Inflammatory macrophage (primary cell): ENCODE results near the gene GCM1.

Experiments used
- DNase-seq, 2 donors: peaks; one replicate each; pipeline ENCODE4 v3.0.0-alpha.2; 2020 to 2022

GCM1 gene

DNA sequence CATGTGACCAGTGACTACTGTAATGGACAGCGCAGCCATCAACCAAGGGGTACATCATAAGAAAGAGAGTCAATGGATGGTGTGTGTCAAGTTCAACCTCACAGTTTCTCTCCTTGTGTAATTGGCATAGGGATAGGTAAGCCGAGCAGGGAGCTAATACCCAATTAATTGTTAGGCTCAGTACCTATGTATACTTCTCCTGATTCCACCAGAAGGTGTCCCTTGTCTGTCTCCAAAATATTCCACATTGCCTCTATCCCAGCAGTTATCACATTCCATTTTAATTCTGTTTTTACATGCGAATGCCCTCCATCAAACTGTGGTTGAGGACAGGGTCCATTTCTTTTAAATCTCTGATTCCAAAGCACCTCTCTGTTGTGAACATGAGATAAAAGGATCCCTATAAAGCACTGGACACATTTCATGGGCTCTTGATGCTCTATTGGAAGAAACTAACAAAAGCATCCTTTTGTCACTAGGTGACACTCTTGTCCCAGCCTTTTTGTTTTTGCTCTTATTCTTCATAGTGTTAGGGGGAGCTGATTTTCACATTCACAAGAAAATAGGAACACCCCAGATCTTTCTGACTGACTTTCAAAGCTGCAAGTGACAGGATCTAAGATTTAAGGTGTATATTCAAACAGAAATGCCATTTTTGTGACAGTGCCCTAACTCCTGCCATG lies 44.5 kb downstream of the GCM1 start:
- no peak for DNase-seq

DNA sequence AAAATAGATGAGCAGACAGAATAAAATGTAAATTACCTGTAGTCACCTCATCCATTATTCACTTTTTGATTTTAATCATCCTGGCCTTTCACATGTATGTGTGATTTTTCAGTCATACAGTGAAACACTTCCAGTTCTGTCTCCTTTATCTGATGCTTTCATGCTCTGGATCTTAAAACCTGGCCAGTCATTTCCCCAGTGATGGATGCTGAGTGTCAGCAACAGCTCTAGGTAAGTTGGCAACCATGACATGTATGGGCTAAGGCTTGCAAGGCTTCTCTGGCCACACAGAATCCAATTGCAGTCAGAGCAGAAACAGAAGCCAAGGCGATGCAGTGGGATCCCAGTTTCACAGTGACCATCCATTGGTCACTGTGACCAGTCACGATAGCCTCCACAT lies 47.6 kb downstream of the GCM1 start:
- DNase-seq: no peak

DNA sequence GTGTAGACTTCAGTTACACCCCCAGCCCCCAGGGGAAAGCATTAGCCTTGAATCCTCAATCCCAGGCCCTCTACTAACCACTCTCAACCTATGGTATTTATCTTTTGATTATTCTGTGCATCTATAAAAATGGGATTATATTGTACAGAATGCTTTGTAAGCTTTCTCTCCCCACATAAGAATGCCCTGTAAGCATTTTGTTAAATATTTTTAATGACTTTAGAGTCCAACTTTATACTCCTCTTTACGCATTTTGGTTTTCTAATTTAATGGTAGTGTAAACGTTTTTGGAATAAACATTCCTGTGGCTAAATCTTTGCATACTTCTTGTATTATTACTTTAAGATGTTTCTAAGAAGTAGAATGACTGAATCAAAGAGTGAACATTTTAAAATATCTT lies 48.1 kb downstream of the GCM1 start:
- no peak for DNase-seq

DNA sequence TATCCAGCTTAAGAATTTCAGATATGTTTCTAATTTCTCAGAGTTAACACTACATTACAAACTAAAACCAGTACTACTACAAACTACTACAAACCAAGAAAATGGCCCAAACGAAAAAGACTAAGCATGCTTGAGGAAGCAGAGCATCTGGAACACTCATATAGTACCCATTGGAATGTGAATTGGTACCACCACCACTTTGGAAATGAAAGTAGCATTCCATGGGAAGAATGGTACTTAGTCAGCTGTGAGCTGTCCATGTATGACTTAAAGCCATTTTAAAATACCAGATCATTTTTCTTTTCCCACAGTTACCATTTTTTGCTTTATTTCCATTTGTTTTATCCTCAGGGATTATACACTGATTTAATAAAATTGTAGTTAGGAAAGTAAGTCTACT lies 52.9 kb downstream of the GCM1 start:
- DNase-seq: no peak

GRCh38 chr6:53095270-53095669 lies 53.4 kb downstream of the GCM1 start:
- DNase-seq: no peak

DNA sequence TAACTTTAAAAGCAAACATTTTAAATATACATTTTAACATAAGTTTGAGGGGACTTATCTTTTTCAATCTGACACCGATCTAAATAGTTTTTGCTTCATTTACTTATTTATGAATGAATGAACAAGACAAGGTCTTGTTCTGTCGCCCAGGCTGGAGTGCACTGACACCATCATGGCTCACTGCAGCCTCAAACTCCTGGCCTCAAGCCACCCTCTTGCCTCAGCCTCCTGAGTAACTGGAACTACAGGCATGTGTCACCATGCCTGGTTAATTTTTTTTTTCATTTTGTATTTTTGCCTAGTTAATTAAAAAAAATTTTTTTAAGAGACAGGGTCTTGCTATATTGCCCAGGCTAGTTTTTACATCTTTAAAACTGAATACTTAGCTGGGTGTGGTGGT lies 58.1 kb downstream of the GCM1 start:
- no peak for DNase-seq

DNA sequence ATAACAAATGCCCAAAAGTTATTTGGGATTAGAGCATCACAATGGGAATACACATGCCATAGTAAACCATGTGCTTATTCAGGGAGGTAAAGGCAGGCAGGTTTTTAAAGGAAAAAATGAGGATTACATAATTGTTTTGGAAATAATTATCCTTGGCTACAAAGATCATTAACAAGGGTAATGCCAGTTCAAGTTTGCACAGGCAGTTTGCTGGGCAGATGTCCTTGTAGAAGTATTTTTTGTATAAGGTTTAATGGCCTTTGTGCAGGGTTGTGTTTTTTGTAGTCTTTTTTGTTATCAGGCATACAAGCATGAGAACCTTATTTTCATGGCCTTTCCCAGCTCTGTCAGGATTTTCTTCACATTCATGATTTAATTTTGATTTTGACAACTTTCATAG lies 58.7 kb downstream of the GCM1 start:
- no peak for DNase-seq

DNA sequence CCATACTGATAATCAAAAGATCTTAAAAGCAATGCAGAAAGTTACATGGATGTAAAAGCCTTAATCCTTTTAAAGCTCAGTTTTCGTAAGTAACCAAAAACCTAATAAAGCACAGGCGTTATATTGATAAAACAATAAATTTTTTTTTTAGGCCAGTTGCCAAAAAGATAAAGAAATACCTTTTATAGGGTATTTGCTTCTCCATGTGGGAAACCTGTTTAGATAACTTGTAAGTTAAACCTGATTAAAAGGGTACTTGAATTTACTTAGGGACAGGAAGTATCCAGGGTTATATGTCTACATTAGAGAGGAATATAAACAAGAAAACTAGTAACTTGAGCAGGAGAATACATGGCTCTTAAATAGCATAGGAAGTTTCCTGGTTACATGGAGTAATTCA lies 62.3 kb downstream of the GCM1 start:
- no peak for DNase-seq

GRCh38 chr6:53080813-53081212 lies 67.8 kb downstream of the GCM1 start:
- DNase-seq: no peak
